HuH-7 (cell line): Measurements from ENCODE around the gene RTN4RL2.
A peak's percentile ranks its signal among the peaks of the same experiment; 100 is the strongest.
"Not testable (repeated sequence)": the region's sequence is repeated elsewhere in the genome, so short reads cannot be mapped to it uniquely, and the experiment has no call there.

Experiments
- DNase-seq: peaks from one replicate; pipeline ENCODE4 v3.0.0; 2011; ENCODE audit warnings: low spot score

Gene RTN4RL2

DNA sequence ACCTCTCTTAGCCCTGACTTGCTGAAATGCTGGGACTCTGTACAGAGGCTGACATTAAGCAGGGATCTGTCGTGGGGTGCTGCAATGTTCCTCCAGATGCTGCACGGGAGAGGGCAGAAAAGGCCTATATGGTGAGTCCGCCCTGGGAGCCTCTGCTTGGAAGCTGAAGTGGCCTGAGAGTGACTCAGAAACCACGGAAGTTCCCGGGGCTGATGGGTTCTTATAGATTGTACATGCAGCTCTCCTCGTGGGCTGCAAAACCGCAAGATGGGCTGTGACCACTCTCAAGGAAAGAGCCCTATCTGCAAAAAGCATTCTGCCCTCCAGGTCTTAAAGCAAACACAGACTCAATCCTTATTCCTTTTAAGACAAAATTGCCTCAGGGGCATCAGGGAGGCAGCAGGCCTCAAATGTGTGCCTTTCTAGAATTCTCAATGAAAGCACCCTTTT, 27.6 kb upstream of the RTN4RL2 start:
- DNase-seq: no peak

DNA sequence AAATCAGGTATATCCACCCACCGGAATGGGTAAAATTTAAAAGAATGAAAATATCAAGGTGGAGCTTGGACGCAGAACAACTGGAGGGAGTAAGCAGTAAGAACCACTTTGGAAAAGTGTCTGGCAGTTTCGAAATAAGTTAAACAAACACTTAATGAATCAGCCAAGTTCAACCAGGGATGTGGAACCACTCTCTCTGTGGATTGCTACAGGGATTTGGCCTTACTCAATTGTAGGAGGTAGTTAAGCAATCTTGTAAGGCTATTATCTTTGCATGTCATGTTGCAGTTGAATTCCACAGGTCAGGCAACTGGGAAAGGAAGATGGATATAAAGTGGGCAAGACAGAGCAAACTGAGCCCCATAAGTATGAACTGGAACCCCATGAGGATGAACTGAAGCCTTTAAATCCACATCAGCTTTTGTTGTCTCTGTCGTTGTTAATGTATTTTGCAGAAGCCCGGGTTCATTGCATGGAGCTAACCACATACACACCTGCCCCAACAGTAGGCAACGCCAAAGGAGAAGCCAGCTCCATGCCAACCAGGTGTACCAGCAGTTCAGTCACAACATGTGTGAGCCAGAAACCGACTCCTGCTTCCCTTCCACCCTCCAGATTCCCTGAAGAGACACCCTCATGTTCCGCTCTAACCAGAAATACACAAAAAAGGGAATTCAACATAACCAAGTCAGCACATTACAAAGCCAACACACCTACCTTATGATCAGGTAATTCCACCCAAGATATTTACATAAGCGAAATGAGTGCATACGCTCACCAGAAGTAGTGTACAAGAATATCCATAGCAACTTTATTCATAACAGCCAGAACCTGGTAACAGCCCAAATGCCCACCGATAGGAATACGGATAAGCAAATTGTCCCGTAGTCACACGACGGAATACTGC, 25.4 kb upstream of the RTN4RL2 start:
- peak; percentile 96 for DNase-seq

DNA sequence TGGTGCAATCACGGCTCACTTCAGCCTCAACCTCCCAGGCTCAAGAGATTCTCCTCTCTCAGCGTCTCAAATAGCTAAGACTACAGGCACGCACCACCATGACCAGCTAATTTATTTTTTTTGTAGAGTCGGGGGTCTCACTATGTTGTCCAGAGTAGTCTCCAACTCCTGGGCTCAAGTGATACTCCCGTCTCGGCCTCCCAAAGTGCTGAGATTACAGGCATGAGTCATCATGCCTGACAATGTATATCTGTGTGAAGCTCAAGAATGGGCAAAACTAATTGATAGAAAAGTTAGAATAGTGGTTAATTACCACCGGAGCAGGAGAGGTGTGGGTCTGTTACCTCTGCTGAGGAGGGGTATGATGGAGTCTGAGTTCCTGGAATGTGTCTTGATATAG, 24.3 kb upstream of the RTN4RL2 start:
- no peak for DNase-seq

DNA sequence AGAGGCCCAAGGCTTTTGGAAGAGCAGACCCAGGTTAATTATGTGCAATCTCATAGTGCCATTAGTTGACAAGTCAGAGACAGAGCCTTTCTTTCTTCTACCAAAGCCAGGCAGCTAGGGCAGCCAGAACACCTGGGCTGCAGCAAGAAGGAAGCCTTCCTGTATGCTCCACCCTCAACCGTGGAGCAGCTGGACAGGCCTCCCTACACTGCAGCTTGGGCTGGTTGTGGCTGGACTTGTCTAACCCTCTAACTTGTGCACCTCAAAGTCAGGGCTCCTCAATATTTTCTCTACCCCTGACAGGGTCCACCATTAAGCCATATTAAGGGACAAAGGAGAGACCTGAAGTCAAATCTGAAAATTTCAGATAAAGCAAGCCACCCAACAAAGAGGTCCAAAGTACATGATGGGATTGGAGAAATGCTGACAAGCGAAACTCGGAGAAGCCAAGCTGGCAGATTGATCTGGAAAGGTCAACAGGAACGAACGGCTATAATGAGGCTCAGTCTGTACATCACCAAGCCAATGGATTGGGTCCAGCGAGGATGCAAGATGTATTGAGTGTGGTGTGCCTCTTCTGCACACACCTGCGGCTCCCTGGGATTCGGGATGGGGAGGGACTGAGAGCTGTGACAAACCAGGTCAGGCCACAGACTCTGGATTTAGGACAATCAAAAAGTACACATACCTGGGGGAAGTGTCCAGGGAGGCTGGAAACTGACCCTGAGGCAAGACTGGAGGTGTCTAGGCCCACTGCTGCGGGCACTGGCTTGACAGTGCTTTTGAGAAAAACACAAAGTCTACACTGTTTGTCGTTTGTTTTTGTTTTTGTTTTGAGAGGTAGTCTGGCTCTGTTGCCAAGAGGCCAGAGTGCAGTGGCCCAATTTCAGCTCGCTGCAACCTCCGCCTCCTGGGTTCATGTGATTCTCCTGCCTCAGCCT, 21.7 kb upstream of the RTN4RL2 start:
- no peak for DNase-seq

DNA sequence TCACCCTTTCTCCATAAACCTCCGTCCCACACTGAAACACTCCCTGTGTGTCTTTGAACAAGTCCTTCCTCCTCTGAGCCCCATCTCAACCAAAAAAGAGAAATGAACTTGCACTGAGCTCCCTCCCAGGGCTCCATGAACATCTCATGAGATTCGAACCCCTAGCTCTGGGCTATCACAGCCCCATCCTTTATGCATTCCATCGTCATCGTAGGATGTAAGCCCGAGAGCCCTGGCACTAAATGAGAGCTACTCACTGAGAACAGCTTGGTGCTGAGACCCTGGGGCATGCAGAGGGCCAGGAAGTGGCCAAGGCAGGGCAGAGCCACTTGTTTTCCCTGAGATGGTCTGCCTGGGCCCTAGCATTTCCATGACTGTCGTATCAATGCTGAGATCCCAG, 20.5 kb upstream of the RTN4RL2 start:
- no peak for DNase-seq

DNA sequence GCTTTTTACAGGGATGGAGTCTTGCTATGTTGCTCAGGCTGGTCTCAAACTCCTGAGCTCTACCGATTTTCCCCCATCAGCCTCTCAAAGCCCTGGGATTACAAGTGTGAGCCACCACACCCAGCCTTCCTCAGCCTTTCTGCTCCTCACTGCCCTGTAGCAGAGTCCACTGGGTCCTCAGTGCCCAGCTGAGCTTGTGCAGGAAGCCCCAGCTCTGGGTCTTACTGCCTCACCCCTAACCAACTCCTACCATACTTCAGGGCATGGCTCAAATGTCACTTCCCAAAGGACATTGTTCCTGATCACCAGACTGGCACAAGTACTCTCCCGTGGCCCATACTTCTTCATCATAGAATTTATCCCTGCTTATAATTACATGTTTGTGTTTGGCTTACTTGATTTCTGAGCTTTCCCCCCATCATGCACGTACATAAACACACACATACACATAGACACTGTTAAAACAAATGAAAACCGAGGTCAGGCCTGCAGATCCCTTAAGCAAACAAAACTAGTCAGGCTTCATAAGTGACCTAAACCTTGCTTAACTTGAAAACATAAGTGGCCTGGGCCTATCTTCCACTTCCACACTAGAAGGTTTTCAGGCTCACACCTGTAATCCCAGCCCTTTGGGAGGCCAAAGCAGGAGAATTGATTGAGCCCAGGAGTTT, 19.4 kb upstream of the RTN4RL2 start:
- DNase-seq: peak; percentile 68

DNA sequence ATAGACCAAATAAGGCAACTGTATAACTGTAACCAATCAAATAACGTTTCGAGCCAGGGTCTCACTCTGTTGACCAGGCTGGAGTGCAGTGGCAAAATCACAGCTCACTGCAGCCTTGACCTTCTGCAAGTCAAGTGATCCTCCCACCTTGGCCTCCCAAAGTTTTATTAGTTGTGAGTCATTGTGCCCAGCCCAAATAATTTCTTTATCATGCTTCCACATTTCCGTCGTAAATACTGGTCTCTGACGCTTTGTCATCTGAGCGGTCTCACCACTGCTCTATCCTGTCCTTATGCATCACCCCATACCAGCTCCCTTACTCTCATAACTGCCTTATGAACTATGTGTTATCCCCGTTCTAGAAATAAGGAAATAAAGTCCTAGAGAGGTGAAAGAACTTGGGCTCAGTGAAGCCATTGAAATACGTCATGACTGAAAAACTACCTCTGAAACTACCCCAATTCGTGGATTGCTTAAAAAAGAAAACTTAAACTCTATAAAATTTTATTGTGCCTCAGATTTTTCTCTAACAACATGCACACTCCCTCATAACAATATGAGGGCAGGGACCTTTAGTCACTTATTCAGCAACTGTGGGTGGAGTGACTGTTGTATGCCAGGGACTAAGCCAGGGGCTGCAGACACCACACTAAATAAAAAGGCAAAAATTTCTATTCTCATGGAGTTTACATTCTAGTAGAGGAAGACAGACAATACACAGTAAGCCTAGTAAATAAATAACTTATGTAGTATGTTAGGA, 15.8 kb upstream of the RTN4RL2 start:
- no peak for DNase-seq

DNA sequence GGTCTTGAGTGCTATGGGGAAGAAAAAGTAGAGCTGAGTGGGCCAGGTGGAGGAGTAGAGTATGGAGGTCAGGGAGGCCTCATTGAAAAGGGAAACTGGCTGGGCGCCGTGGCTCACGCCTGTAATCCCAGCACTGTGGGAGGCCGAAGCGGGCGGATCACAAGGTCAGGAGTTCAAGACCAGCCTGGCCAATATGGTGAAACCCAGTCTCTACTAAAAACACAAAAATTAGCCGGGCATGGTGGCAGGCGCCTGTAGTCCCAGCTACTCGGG, 15.3 kb upstream of the RTN4RL2 start:
- DNase-seq: not testable (repeated sequence)

DNA sequence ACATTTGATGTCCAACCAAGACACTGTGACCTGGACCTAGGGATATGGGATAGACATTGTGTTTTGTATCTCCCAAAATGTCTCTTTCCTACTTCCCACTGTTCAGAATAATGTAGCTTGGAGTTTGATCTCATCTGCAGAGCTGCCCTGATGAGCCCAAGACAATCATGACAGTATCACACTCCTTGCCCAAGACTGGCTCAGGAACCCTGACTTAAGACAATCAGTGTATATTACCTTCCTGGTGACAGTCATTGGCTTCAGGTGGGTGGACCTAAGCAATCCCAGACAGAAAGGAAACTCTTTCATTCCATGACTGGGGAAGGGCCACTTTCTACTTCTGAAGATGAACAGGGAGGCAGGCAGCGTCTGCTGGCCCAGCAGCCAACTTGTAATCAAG, 14.3 kb upstream of the RTN4RL2 start:
- DNase-seq: no peak

DNA sequence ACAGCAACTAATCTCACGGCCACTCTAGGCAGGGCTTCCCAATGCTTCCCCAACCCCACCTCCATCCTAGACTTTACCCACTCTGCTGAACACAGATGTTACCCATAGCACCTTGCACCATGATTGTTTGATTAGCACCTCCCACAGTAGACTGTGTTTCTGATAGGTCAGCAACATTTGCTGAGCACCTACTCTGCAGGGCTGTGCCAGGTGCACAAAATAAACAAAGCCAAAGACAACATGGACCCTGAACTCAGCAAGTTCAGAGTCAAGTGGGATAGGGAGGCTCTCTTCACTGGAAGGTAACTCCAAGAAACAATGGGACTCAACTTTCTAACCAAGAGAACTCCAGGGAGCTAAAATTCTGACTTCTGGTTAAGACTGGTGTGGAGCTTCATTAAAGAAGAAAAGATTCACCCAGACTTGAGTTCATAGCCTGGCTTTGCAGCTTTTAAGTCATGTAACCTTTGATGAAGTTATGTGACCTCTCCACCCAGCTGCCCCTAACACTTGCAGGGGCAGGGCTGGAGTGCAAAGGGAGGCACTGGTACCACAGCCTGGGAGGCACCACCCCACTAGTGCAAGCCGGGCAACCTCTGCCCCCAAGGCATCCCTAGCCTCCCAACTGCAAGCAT, 6.7 kb upstream of the RTN4RL2 start:
- DNase-seq: peak; percentile 95

DNA sequence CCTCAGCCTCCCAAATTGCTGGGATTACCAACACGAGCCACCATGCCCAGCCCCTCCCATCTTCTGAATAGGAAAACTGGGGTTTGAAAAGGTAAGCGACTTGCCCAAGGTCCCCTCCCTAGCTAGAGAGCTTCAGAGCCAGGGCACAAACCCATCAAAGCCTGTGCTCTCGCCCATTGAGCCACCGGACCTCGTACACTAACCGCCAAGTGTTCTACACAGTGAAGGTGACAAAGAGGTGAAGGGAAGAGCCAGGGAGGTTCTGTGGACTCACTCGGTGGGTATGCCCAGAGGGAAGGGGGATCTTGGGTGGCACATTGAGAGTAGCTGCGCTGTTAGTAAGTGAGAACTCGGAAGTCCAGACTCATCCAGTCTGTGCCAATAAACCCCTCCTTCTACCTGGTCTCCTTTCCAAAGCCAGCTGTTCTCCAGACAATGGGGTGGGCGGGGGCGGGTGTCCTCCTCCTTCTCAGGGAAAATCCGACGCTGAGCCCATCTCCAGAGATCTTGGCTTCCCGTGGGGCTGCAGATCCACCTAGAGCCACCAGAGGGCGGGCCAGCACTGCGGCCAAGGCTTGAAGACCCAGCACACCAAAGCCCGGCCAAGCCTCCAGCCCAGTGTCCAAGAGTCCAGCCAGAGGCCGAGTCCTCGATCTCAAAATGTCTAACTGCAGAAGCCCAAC, 3.2 kb upstream of the RTN4RL2 start:
- DNase-seq: peak; percentile 100

DNA sequence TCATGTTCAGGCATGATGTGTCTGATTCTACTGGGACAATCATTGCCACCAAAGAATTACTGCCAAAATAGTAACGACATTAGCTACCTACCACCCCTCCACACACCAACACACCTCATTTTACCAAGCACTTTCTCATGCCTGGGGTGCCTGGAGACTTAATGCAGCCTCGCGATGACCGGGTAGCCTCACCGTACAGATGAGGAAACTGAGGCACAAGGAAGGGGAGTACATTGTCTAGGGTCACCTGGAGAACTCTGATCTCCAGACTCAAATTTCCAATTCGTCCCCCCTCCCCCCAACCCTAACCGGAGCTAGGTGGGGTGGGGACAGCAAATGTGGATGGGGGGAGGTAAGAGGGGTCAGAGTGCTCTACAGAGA, 2.7 kb upstream of the RTN4RL2 start:
- DNase-seq: no peak

DNA sequence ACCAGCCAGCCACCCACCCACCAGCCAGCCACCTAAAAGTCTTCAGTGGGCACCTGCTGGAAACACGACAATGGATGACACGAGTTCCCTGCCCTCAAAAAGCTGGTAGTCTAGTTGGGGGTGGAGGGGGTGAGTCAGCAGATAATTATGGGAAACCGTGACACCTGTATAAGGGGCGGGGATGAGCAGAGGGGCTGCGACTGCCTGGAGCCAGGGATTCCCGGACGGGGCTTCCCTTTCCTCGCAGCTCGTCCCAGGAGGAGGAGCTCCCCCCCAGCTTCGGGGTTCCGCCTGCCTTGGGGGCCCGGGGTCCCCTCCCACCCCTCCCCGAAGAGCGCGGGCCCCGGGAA, 2.3 kb upstream of the RTN4RL2 start:
- peak; percentile 86 for DNase-seq

DNA sequence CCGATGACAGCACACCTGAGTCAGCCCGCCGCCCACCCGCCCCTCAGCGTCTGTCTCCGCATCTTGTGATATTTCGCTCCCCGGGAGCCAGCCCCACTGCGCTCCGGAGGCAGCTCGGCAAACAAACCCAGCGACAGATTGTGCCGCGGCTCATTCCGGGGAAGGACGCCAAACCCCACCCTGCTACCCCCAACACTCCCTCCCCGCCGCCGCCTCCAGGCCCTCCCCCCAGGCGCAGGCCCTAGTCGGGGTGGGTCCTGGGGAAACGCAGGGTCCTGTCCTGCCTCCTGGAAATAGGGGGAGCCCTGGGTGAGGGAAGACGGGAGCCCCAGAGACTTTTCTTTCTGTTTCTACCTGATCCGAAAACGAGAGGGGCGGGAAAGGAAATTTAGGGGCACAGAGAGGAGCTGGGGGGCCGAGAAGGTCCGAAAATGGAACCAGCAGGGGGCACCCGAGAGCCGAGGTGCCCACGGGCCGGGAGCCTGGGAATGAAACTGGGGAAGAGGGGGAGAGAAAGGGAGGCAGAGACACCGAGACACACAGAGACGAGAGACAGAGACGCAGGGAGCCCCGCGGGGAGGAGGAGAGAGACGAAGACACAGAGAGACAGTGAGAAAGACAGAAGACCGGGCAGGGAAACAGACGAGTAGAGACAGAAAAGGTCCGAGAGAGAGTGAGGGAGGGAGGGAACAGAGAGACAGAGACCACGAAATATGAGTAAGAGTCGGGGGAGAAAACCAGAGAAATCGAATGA, 1.7 kb upstream of the RTN4RL2 start:
- peak; percentile 100 for DNase-seq

DNA sequence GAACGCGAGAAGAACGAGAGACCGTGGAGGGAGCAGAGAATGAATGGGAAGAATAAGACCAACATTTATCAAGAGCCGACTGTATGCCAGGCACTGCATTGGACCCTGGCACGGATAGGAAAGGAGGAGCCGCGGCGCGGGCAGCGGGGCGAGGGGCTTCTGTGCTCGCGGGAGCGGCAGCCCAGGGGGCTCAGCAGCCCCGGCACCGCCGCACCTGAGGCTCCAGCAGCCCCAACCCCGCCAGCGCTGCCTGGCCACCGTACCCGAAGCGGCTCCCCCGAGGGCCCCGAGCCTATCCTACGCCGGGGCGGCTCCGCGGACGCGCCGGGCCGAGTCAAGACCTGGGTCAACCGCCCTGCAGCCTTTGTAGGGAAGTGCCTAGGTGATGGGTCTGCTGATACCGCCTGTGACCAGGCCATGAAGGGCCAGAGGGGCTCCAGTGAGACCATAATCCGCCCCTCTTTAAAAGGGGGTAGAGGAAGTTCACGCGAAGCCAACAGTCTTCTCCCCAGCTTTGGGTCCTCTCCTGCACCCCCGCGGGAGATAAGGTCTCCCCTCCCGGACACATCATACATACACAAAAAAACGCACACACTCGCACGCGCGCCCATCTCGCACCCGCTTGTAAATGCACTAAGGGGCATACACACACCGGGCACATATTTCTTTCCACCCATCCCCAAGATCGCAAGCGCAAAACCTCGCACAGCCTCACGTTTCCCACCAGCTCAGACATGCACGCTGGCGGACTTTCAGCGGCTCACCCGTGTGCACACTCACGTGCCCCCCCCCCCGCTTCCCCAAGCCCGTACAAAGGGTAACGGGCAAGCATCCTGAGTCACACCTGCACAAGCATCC, 935 bp upstream of the RTN4RL2 start:
- peak; percentile 80 for DNase-seq

DNA sequence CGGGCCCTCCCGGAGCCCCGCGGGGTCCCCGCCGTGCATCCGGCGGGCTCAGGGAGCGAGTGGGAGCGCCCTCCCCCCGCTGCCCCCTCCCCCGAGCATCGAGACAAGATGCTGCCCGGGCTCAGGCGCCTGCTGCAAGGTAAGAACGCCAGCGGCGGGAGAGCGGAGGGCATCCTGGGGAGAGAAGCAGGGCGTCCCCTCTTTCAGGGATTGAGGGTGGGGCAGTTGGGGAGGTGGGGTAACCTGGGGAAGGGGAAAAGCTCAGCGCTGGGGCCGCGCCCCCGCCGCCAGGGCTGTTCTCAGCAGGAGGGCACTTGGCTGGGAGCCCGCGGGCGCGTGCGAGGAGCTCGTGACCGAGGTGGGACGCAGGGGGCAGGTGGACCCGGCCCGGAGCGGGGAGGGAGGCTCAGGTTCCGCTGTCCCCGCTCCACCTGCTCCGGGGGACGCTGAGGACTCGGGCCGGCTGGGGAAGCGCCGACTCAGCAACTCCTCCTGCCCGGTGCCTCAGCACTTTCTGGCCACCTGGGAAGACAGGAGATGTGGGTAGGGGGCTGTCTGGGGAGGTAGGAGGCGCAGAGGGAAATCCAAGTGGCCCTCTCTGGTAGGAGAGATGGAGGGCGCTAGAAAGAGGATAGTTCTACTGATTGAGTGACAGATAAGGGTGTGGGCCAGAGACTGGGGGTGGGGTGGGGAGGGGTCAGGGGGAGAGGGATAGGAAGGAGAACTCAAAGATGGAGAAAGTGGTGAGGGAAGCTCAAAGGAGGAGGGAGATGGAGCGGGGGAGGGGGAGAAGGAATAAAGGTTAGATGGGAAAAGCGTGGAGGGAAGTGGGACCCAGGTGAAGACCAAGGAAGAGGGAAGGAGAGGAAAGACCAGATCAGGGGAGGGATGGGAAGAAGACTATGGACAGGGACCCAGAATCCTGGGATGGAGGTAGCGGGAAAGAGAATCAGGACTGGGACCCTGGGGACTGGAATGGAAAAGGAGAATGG, 726 bp downstream of the RTN4RL2 start:
- peak; percentile 88 for DNase-seq

DNA sequence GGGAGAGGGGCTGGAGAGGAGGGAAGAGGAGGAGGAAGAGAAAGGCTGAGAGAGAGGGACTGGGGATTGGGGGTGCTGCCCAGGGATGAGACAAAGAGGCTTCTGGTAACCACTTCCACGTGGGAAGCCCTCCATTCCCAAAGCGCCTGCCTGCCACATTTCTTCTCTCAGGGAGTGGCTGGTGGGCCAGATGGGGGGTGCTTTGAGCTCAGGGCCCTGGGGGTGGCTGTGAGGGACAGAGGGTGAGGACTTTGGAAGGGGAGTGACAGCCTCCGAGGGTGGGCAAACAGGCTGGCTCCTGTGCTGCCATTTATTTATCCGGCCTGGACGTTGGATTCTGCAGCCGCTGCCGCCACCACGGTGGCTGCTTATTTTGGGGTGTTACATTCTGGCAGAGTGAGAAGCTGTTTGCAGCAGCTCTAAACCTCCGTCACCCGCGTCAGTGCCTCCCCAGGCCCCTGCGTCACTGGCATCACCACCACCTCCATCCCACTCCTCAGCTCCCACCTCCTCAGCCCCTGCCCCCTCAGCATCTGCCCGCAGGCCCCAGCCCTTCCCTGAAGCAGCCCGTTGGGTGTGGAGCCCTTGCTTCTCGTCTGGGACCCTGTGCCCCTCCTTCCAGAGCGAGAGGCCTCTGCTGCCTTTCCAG, 1.6 kb downstream of the RTN4RL2 start:
- peak; percentile 40 for DNase-seq
